Duodenal mucosa (tissue), 2 donors: ENCODE results near the gene FRMD4A.

Source experiments
- H3K27ac ChIP-seq: one replicate; pipeline ENCODE4 v1.7.0; 2013; ENCODE audit warnings: low read depth, low read length
- H3K27me3 ChIP-seq, 2 donors: one replicate each; pipeline ENCODE4 v1.7.0; 2013; ENCODE audit warnings: low read length in 2 of 2, control low read depth in 1 of 2; ENCODE audit not compliant: insufficient read depth in 2 of 2, control insufficient read depth in 1 of 2
- H3K36me3 ChIP-seq, 2 donors: one replicate each; pipeline ENCODE4 v1.7.0; 2013; ENCODE audit warnings: low read length in 2 of 2, control low read depth in 1 of 2; ENCODE audit not compliant: insufficient read depth in 2 of 2, control insufficient read depth in 1 of 2
- H3K4me1 ChIP-seq, 2 donors: one replicate each; pipeline ENCODE4 v1.7.0; 2013; ENCODE audit warnings: low read length in 2 of 2, control low read depth in 1 of 2; ENCODE audit not compliant: insufficient read depth in 2 of 2, control insufficient read depth in 1 of 2
- H3K4me3 ChIP-seq, 2 donors: one replicate each; pipeline ENCODE4 v1.7.0; 2013; ENCODE audit warnings: low read length in 2 of 2, low read depth in 1 of 2
- H3K9ac ChIP-seq, 2 donors: one replicate each; pipeline ENCODE4 v1.7.0; 2013; ENCODE audit warnings: low read length in 2 of 2, low read depth in 1 of 2
- H3K9me3 ChIP-seq, 2 donors: one replicate each; pipeline ENCODE4 v1.7.0; 2013; ENCODE audit warnings: low read length in 2 of 2, control low read depth in 1 of 2; ENCODE audit not compliant: control insufficient read depth in 1 of 2

Gene FRMD4A

DNA sequence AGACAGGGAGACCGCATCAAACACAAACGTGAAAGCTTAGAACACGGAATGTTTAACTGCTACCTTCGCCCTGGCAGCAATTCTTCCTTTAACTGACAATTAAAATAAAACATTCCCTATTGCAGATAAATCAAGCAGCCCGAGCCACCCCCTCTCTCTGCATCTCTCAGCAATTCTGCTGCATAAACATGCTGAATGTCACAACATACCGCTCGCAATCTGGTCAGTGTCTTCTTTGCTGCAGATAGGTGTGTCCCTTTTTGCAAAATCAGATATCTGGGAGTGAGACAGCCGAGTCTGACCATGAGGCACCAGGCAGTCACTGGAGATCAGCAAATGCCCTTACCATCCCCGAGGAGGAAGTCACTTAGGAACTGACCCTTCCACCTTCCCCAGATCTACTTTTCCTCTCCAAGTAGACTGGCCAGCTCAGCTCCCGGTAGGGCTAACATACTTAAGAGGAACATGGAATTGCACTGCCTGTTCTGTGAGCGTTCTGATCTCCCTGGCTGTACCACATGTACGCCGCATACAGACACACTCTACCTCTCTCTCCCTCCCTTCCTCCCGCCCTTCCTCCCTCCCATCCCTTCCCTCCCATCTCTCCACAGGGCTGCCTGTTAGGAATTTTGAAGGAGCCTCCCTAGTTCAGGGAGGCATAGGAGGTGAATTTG, at the start of gene FRMD4A:
Gene FRMD4A (minus strand): TSS at position 537 of the 674 bp plus-strand sequence.
- no peak within 1 kb of the TSS for H3K9ac ChIP-seq
- H3K27me3 ChIP-seq, result peaks cover 15 to 17% of the 10 kb centered on the region in 2 donors

DNA sequence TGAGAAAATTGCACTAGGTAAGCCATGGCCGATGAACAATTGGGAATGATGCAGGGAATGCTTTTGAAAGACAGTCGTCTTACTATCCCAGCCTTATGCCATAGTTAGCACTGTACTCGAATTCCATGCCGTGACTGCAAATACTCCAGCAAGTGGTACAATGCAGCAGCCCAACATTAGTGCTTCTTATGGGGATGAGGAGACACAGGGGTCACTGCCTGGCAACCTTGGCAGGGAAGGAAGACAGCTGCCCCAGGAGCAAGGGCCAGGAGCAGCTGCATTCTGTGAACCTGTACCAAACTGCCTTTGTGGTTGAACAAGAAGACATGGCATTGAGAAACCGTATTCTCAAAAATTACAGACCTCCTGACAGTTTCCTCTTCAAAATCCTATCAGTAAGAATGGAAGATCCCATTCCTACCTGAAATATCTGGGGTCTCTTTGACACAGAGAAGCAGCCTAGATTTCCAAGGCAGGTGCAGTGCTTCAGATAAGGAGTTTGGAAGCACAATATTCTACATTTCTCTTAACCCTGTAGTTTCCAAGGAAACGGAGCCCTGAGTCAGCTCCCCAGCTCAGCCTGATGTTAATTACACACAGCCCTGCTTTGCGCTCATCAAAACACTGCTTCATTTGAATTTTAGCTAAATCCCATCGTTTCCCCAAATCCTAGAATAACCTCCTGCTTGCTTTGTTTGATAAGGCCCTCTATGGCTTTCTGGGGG, 49.0 kb upstream of the FRMD4A start:
- Histone ChIP-seq H3K9me3 (no peaks in the 10 kb centered on the region), H3K9ac (no peak overlapping the region), H3K4me3 (no peak overlapping the region), H3K27me3 (no peaks in the 10 kb centered on the region), H3K27ac (no peak overlapping the region), H3K36me3 (no peaks in the 10 kb centered on the region), H3K4me1 (no peaks in the 10 kb centered on the region)

More for the DNA sequence above, at the start of gene FRMD4A:
- no peak within 1 kb of the TSS for H3K27ac ChIP-seq
- H3K36me3 ChIP-seq, result no peaks in the 10 kb centered on the region
- H3K9me3 ChIP-seq, result no peaks in the 10 kb centered on the region
- H3K4me1 ChIP-seq, result no peaks in the 10 kb centered on the region
- H3K4me3 ChIP-seq, result no peak within 1 kb of the TSS

DNA sequence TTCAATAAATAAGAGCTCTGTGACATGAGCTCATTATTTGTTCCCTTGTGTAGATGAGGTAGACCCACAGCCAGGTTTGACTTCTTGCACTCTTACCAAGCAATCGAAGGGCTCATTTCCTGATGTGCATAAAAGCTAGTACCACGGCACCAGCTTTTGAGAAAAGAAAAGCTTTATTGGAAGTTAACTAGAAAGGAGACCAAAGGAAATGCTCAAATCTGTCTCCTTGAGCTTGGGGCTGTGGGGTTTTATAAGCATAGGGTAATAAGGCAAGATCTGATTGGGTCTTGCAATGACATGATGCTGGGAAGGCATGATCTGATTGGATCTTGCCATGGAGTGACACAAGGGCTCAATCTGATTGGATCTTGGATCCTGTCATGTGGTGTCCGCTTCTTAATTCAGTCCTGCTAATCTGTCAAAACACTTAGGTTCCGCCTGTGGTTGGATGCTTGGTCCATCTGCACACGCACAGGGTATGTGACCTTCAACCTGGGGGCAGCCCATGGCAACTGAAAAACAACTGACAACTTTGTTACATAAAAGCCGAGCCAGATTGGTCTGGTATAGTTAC, 47.8 kb upstream of the FRMD4A start:
- H3K36me3 ChIP-seq, result no peaks in the 10 kb centered on the region
- H3K9ac ChIP-seq, result no peak overlapping the region
- H3K4me3 ChIP-seq, result no peak overlapping the region
- H3K27me3 ChIP-seq, result no peaks in the 10 kb centered on the region
- no peaks in the 10 kb centered on the region for H3K4me1 ChIP-seq
- no peak overlapping the region for H3K27ac ChIP-seq
- no peaks in the 10 kb centered on the region for H3K9me3 ChIP-seq

DNA sequence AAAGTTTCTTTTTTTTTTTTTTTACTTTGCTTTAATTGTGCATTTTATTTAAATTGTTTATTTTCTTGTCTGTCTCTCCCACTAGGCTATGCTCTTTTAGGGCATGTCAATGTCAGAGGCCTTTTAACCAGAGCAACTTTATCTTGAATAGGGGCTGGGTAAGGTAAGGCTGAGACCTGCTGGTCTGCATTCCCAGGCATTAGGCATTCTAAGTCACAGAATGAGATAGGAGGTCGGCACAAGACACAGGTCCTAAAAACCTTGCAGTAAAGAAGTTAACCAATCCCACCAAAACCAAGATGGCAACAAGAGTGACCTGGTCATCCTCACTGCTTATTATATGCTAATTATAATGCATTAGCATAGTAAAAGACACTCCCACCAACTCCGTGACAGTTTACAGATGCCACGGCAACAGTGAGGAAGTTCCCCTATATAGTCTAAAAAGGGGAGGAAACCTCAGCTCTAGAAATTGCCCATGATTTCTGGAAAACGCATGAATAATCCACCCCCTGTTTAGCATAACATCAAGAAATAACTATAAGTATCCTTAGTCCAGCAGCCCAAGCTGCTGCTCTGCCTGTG, 47.0 kb upstream of the FRMD4A start:
- Histone ChIP-seq H3K4me1 (no peaks in the 10 kb centered on the region), H3K27ac (no peak overlapping the region), H3K9ac (no peak overlapping the region)

DNA sequence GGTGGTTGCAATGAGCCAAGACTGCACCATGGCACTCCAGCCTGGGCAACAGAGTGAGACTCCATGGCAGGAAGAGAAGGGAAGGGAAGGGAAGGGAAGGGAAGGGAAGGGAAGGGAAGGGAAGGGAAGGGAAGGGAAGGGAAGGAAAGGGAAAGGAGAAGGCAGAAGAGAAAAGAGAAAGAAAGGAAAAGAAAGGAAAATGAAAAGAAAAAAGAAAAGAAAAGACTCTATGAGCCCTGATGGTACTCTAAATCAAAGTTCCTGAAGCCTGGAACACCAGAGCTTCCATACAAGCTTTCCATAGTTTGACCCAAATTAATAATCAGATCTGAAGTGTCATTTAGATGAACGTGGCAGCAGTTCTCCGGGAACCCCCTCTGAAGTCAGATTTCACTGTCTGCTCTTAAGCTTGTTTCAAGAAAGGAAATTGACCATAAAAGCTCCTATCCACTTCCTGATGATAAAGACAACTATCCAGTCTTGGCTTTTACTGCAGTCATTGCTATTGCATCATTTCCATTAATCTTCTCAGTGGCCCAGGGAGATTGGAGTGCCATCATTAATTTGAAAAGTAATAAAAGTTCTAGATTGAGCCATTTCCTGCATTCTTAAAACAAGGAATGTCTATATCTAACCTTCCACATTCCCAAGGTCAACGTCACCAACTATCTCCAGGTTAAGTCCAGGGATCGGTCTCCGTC, 44.2 kb upstream of the FRMD4A start:
- no peaks in the 10 kb centered on the region for H3K27me3 ChIP-seq
- no peaks in the 10 kb centered on the region for H3K9me3 ChIP-seq
- H3K27ac ChIP-seq, result no peak overlapping the region
- no peaks in the 10 kb centered on the region for H3K4me1 ChIP-seq
- H3K36me3 ChIP-seq, result no peaks in the 10 kb centered on the region
- H3K9ac ChIP-seq, result no peak overlapping the region
- no peak overlapping the region for H3K4me3 ChIP-seq

More for the DNA sequence above, 47.0 kb upstream of the FRMD4A start:
- Histone ChIP-seq H3K27me3 (no peaks in the 10 kb centered on the region), H3K36me3 (no peaks in the 10 kb centered on the region), H3K9me3 (no peaks in the 10 kb centered on the region), H3K4me3 (no peak overlapping the region)

GRCh38 chr10:14372606-14373005, 41.9 kb upstream of the FRMD4A start:
- H3K9me3 ChIP-seq, result no peaks in the 10 kb centered on the region
- H3K27me3 ChIP-seq, result no peaks in the 10 kb centered on the region
- H3K4me3 ChIP-seq, result no peak overlapping the region
- no peaks in the 10 kb centered on the region for H3K4me1 ChIP-seq
- H3K27ac ChIP-seq, result no peak overlapping the region
- no peak overlapping the region for H3K9ac ChIP-seq
- H3K36me3 ChIP-seq, result no peaks in the 10 kb centered on the region

- no peaks in the 10 kb centered on the region for H3K36me3 ChIP-seq
- no peak overlapping the region for H3K4me3 ChIP-seq
- no peaks in the 10 kb centered on the region for H3K27me3 ChIP-seq
- no peaks in the 10 kb centered on the region for H3K9me3 ChIP-seq
- H3K9ac ChIP-seq, result no peak overlapping the region
- no peak overlapping the region for H3K27ac ChIP-seq
- H3K4me1 ChIP-seq, result no peaks in the 10 kb centered on the region
Observed at GRCh38 chr10:14371581-14371980, 40.9 kb upstream of the FRMD4A start.

GRCh38 chr10:14370894-14371293, 40.2 kb upstream of the FRMD4A start:
- Histone ChIP-seq H3K4me3 (no peak overlapping the region), H3K27me3 (no peaks in the 10 kb centered on the region), H3K9ac (no peak overlapping the region), H3K9me3 (no peaks in the 10 kb centered on the region), H3K36me3 (no peaks in the 10 kb centered on the region), H3K4me1 (no peaks in the 10 kb centered on the region), H3K27ac (no peak overlapping the region)

- no peak overlapping the region for H3K4me3 ChIP-seq
- H3K4me1 ChIP-seq, result no peaks in the 10 kb centered on the region
- H3K36me3 ChIP-seq, result no peaks in the 10 kb centered on the region
- H3K27me3 ChIP-seq, result no peaks in the 10 kb centered on the region
- H3K9ac ChIP-seq, result no peak overlapping the region
- H3K9me3 ChIP-seq, result no peaks in the 10 kb centered on the region
- H3K27ac ChIP-seq, result no peak overlapping the region
Observed at GRCh38 chr10:14369906-14370305, 39.2 kb upstream of the FRMD4A start.

- H3K4me3 ChIP-seq, result no peak overlapping the region
- no peak overlapping the region for H3K9ac ChIP-seq
- H3K27me3 ChIP-seq, result peaks cover 0 to 12% of the 10 kb centered on the region in 2 donors
- no peaks in the 10 kb centered on the region for H3K9me3 ChIP-seq
- no peaks in the 10 kb centered on the region for H3K4me1 ChIP-seq
- H3K36me3 ChIP-seq, result no peaks in the 10 kb centered on the region
- H3K27ac ChIP-seq, result no peak overlapping the region
Observed at GRCh38 chr10:14366760-14367159, 36.0 kb upstream of the FRMD4A start.
